OCI-LY3 (cell line): ENCODE data around the gene TSPO.

Source experiments
- H2AFZ ChIP-seq: fragments of 200-600, 300-600 bp; shearing (Covaris generic); 2 replicates; pipeline ENCODE4 v1.6.0; 2014; ENCODE audit warnings: antibody characterized with exemption, low read depth, low read length
- H3K27ac ChIP-seq: fragments of 200-600, 300-600 bp; sonication (generic); 2 replicates; pipeline ENCODE4 v1.5.1; 2014; ENCODE audit warnings: mild to moderate bottlenecking, low read length, moderate library complexity, mixed read lengths
- H3K27me3 ChIP-seq: fragments of 200-600, 300-600 bp; sonication (generic); 2 replicates; pipeline ENCODE4 v1.6.1; 2014; ENCODE audit warnings: low read depth, low read length, mixed read lengths
- H3K36me3 ChIP-seq: fragments of 200-600, 300-600 bp; sonication (generic); replicated peaks from 2 replicates; pipeline ENCODE3; 2014; ENCODE audit warnings: low read depth, low read length, mixed read lengths
- H3K4me1 ChIP-seq: fragments of 300-600, 200-600 bp; sonication (generic); 2 replicates; pipeline ENCODE4 v1.6.1; 2014; ENCODE audit warnings: low read length, mixed read lengths
- H3K4me2 ChIP-seq: fragments of 200-600, 300-600 bp; sonication (generic); 2 replicates; pipeline ENCODE4 v1.6.1; 2014; ENCODE audit warnings: low read length, mixed read lengths
- H3K4me3 ChIP-seq: fragments of 300-600, 200-600 bp; sonication (generic); 2 replicates; pipeline ENCODE4 v1.5.1; 2014; ENCODE audit warnings: antibody characterized with exemption, mild to moderate bottlenecking, low read length, moderate library complexity
- H3K79me2 ChIP-seq: fragments of 300-600, 200-600 bp; shearing (Covaris generic); 2 replicates; pipeline ENCODE4 v1.6.1; 2014; ENCODE audit warnings: mild to moderate bottlenecking, low read length, mixed read lengths
- H3K9ac ChIP-seq: fragments of 300-600, 200-600 bp; shearing (Covaris generic); 2 replicates; pipeline ENCODE4 v1.6.0; 2014; ENCODE audit warnings: mild to moderate bottlenecking, low read length, moderate library complexity
- H3K9me3 ChIP-seq: fragments of 200-600, 300-600 bp; shearing (Covaris generic); 2 replicates; pipeline ENCODE4 v1.6.1; 2014; ENCODE audit warnings: low read length, mixed read lengths; ENCODE audit not compliant: insufficient read depth
- H4K20me1 ChIP-seq: fragments of 200-600, 300-600 bp; sonication (generic); 2 replicates; pipeline ENCODE4 v1.6.1; 2016; ENCODE audit warnings: low read length, mixed read lengths; ENCODE audit not compliant: insufficient read depth
- CTCF ChIP-seq: fragments of 200-600, 300-600 bp; sonication (generic); IDR thresholded peaks from 2 replicates; pipeline ENCODE4 v1.5.1; 2014; ENCODE audit warnings: antibody characterized with exemption, low read length, low read depth
- EZH2phosphoT487 ChIP-seq: fragments of 200-600 bp; shearing (Covaris generic); IDR thresholded peaks from 2 replicates; pipeline ENCODE4 v1.6.1; 2018; ENCODE audit warnings: antibody characterized with exemption, mixed run types, low read depth

The TSPO gene

GRCh38 chr22:43114958-43115357 lies 36.4 kb upstream of the TSPO start:
- H3K4me2 ChIP-seq: no peak overlapping the region
- no peak for TF ChIP-seq CTCF
- no peak for TF ChIP-seq EZH2phosphoT487
- peaks cover 24% of the 10 kb centered on the region for H3K27me3 ChIP-seq
- no peaks in the 10 kb centered on the region for H4K20me1 ChIP-seq
- H3K9ac ChIP-seq: no peak overlapping the region
- no peaks in the 10 kb centered on the region for H3K79me2 ChIP-seq
- peaks cover 21% of the 10 kb centered on the region for H3K4me1 ChIP-seq
- H2AFZ ChIP-seq: no peak overlapping the region; the same call in 1 of the 2 replicates
- no peak overlapping the region for H3K4me3 ChIP-seq
- no peak overlapping the region for H3K27ac ChIP-seq
- no peaks in the 10 kb centered on the region for H3K36me3 ChIP-seq
- H3K9me3 ChIP-seq: no peaks in the 10 kb centered on the region

- no peaks in the 10 kb centered on the region for H3K9me3 ChIP-seq
- H4K20me1 ChIP-seq: no peaks in the 10 kb centered on the region
- no peak overlapping the region for H3K4me2 ChIP-seq
- H3K9ac ChIP-seq: no peak overlapping the region
- H3K4me3 ChIP-seq: no peak overlapping the region
- no peak for TF ChIP-seq EZH2phosphoT487
- no peak for TF ChIP-seq CTCF
- H3K36me3 ChIP-seq: no peaks in the 10 kb centered on the region
- H2AFZ ChIP-seq: no peak overlapping the region
- peaks cover 13% of the 10 kb centered on the region for H3K27me3 ChIP-seq
- no peaks in the 10 kb centered on the region for H3K79me2 ChIP-seq
- no peak overlapping the region for H3K27ac ChIP-seq
- peaks cover 30% of the 10 kb centered on the region for H3K4me1 ChIP-seq
These were observed 34.4 kb upstream of the TSPO start for GRCh38 chr22:43116932-43117331.

GRCh38 chr22:43118024-43118849 lies 33.1 kb upstream of the TSPO start:
- Histone ChIP-seq H3K9me3 (no peaks in the 10 kb centered on the region), H4K20me1 (no peaks in the 10 kb centered on the region), H3K27me3 (peaks cover 15% of the 10 kb centered on the region), H3K9ac (no peak overlapping the region), H3K4me1 (peaks cover 33% of the 10 kb centered on the region), H3K4me2 (peak overlapping the region; percentile 54), H3K36me3 (no peaks in the 10 kb centered on the region), H3K79me2 (no peaks in the 10 kb centered on the region), H3K4me3 (peak overlapping the region; percentile 31), H2AFZ (peak overlapping the region; percentile 85), H3K27ac (no peak overlapping the region)
- TF ChIP-seq EZH2phosphoT487 (no peak), CTCF (no peak)

- H3K4me2 ChIP-seq: peak overlapping the region; percentile 54
- no peaks in the 10 kb centered on the region for H4K20me1 ChIP-seq
These were observed 32.4 kb upstream of the TSPO start for GRCh38 chr22:43118953-43119458.

More at GRCh38 chr22:43118953-43119458, 32.4 kb upstream of the TSPO start:
- H2AFZ ChIP-seq: peak overlapping the region; percentile 85
- peaks cover 10% of the 10 kb centered on the region for H3K27me3 ChIP-seq
- no peaks in the 10 kb centered on the region for H3K9me3 ChIP-seq
- no peaks in the 10 kb centered on the region for H3K79me2 ChIP-seq
- no peak overlapping the region for H3K9ac ChIP-seq
- H3K27ac ChIP-seq: no peak overlapping the region
- no peaks in the 10 kb centered on the region for H3K36me3 ChIP-seq
- peaks cover 33% of the 10 kb centered on the region for H3K4me1 ChIP-seq
- peak overlapping the region; percentile 31 for H3K4me3 ChIP-seq
- TF ChIP-seq EZH2phosphoT487 (no peak), CTCF (no peak)
